ENCODE measurements around the gene CCDC106.

The CCDC106 gene

GRCh38 chr19:55647732-55648584, at the start of gene CCDC106:
Gene CCDC106 (plus strand): TSS chr19:55648212. CDS start chr19:55649047, 835 bp downstream.
- DNase-seq = peak in 1 of 2 donors; percentile 38

GRCh38 chr19:55598719-55599467, 49.1 kb upstream of the CCDC106 start:
- DNase-seq = peak; percentile 93 to 100

DNA sequence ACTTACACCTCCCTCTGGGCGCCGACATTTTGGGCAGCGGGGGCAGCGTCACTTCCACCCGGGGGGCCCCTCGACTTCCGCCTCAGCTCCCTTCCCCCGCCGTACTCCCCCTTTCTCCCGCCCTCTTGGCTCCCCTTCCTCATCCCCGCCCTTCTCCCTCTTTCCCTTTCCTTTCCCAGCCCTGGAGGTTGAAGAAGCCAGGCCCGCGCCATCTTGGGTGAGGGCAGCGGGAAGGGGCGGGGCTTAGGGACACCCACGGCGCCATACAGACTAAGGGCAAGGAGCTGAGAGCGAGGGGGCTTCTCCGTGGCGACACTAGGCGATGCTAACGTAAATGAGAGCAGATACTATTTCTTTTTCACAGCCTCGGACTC, 48.6 kb upstream of the CCDC106 start, which contains the start of gene FIZ1:
Gene FIZ1 (minus strand): TSS at position 50 of the 374 bp plus-strand sequence. CDS start 1,652 bp downstream, outside the sequence.
- peak; percentile 98 to 99 for DNase-seq

DNA sequence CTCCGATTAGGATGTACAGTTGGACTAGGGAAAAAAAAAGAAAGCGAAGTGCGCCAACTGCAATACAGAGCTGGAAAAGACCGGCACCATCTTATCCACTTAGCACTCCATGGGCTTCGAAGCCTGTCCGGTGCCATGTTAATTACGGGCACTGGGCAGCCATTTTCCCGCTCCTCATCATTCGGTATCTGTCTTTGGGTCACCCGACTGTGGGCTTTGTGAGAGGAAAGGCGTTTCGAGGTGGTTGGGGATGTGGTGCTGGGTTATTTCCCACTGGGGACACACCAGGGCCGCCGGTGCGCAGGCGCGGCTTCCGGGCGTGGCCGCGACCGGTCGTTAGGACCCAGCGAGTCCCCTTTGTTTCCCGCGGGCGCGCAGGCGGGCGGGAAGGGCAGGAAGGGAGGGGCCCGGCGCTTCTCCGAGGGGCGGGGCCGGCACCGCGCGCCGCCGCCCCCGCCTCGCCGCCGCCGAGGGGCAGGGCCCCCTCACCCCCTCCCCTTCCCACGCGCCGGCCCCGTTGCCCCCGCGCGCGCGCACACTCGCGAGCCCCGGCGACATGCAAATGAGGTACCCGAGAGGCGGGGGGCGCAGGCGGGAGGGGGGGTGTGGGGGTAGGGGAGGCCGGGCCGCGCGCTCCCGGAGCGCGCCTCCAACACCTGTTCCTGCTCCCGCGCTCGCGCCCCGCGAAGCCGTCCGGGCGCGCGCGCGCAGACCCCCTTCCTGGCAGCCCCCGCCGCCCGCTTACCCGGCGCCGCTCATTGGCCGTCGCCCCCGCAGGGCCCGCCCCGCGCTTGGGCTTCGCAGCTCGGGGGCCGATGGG, 48.0 kb upstream of the CCDC106 start, which contains the start of gene ZNF524:
Gene ZNF524 (plus strand): TSS at position 447 of the 820 bp plus-strand sequence. CDS start 1,825 bp downstream, outside the sequence.
- peak; percentile 78 to 80 for DNase-seq

GRCh38 chr19:55600662-55601028, 47.4 kb upstream of the CCDC106 start:
- no peak for DNase-seq

DNA sequence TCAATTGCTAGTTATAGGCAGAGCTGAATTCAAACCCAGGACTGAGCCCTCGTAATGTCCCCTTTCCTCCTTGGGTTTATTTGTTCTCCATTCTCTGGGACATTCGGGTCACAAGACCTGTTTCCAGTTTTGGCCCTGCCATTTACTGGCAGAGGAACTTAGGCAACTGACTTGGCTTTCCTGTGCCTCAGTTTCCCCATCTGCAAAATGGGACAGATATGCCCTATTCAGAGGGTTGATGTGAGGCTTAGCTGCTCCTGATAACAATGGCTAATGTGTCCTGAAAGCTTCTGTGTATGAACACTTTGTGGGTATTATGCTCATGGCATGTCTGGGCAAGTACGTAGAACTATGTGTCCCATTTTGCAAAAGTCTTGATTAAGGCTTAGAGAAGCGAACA, 46.9 kb upstream of the CCDC106 start:
- DNase-seq = no peak

- no peak for DNase-seq
Observed at GRCh38 chr19:55602104-55603001, 45.7 kb upstream of the CCDC106 start.

DNA sequence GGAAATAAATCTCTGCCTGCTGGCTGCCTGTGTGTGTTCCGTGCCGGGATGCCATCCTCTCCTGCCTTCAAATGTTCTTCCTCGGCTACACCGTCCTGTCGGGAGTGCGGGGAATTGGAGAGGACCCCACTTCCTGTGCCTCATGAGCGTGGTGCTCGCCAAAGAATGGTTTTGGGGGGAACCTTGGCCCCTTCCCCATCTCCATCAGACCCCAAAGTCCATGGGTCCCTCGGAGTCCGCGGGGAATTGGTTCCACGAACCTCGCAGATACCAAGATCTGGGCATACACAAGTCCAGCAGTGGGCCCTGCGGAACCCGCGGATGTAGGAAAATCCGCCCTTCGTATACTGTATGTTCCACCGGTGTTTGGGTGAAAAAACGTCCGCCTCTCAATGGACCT, 44.9 kb upstream of the CCDC106 start:
- no peak for DNase-seq

GRCh38 chr19:55603581-55604292, 44.3 kb upstream of the CCDC106 start:
- DNase-seq = no peak

GRCh38 chr19:55605207-55605636, 42.8 kb upstream of the CCDC106 start:
- DNase-seq = peak; percentile 97 to 98

DNA sequence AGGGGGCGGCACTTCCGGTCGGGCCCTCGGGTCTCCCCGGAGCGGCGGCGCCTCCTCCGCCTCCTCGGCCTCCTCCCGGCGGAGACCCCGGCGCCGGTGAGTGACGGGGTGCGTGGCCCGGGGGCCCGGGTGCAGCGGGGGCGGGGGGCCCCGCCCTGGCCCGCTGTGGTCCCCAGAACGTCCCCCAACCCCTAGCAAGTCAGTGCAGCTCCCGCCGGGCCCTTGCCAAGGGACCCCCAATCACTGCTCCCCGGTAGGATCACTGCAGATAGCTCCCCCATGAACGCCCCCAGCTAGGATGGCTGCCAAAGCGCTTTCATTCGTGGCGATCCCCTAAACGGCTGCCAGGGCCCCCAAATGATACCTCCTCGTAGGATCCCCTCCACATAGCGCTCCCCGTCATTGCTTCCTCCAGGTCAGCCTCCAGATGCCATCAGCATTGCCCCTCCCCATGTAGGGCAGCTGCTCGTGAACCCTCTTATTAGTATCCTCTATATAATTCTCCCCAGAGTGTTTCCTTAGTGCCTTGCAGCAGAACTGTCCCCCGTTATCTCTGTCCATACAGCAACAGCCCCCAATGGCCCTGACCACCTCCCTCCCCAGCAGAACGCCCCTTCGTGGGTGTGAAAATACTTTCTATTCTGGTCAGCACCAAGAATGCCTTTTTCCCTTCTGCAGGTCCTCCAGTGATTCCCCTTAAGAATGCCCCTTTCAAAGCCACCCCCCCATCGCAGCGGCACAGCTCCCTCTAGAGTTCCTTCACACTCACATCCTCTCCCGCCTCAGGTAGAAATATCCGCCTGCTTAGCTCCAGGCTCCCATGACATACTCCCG, 42.2 kb upstream of the CCDC106 start, which contains the start of gene ZNF865:
Gene ZNF865 (plus strand): TSS at position 11 of the 834 bp plus-strand sequence. CDS start 7,972 bp downstream, outside the sequence.
- peak; percentile 73 to 81 for DNase-seq

DNA sequence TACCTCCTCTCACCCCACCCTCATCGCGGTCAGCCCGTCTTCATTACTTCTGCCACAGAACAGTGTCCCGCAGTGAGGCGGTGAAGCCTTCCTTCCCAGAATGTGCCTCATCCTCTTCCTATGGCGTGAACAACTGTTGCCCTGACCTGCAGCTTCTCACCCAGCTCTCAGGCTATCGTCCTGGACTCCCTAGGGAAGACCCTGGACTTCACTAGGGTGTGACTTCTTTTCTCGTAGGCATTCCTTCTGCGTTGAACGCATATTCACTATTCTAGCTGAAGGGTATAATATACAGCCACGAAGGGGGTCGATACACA, 41.6 kb upstream of the CCDC106 start:
- DNase-seq = no peak

- DNase-seq = no peak
Observed at GRCh38 chr19:55606817-55607216, 41.2 kb upstream of the CCDC106 start.

DNA sequence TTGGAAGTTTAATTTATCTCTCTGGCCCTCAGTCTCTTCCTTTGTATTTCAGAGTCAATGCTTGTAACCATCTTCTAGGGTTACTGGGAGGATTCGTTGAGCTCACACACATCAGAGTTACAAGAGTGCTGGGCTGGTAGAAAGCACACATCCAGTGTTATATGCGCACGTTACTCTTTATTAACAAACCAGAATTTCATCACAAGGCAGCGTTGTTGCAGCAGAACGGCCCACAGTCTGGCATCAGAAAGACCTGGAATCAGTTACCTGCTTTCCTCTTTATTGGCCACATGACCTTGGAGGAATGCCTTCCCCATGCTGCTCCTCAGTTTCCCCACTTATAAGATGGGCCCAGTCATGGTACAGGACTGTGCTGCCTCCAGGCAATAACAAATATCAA, 38.7 kb upstream of the CCDC106 start:
- DNase-seq = no peak

- DNase-seq = no peak
Observed at GRCh38 chr19:55611300-55611982, 36.6 kb upstream of the CCDC106 start.

DNA sequence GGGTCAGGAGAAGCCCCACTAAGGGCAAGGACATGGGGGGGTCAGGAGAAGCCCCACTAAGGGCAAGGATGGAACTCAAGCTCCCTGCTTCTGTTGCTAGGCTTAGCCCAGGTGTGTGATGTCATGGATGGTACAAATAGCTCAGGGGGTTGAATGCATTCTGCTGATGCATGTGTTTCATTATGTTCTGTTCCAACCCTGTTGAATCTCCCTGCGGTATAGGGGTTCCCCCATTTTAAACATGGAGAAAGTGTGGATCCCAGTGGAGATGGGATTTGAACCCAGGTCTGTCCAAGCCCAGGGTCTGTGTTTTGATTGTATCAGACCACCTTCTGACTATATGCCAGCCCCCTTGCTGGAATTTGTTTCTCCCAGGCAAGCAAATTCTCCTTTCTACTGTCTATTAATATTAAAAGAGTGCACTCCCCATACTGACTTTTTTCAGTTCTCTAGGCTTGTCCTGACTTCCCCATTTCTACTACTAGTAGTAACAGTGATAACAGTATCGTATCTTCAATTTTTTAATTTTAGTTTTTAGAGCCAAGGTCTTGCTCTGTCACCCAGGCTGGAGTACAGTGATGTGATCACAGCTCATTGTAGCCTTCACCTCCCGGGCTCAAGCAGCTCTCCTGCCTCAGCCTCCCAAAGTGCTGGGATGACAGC, 35.9 kb upstream of the CCDC106 start:
- no peak for DNase-seq

- DNase-seq = no peak
Observed at GRCh38 chr19:55613396-55613795, 34.6 kb upstream of the CCDC106 start.

GRCh38 chr19:55613930-55614710, 33.9 kb upstream of the CCDC106 start:
- DNase-seq = no peak
